ENCODE results near the gene SLC39A7. TPM values are rescaled to one million over a fixed set of nuclear protein-coding genes. Genes with fewer than 3 reads are reported as not detected.

Gene SLC39A7
- total RNA-seq, 1 experiment from 2014 or later, result 128 TPM

DNA sequence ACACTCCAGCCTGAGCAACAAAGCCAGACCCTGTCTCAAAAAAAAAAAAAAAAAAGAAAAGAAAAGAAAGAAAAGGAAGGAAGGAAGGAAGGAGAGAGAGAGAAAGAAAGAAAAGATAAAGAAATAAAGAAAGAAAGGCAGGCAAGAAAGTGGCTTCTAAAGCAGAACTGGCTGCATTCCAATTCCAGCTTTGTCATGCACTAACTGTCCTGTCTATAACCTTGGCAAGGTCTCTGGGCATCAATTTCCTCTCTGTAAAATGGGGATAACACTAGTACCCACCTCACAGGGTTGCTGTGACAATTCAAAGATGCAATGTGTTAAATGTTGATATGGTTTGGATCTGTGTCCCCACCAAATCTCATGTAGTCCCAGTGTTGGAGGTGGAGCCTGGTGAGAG is 35.7 kb downstream of the SLC39A7 start:
- POLR2A ChIA-PET (ENCODE audit: unreplicated experiment), result no interaction called here
- no peak overlapping the region for H3K4me2 ChIP-seq (ENCODE audit: low read length)
- DNase-seq, result no peak
- CTCF ChIA-PET, result no interaction called here
- H3F3A ChIP-seq (ENCODE audit: low read length, unreplicated experiment), result no peaks in the 10 kb centered on the region
- H3K27me3 ChIP-seq (ENCODE audit: low read length), result peaks cover 41% of the 10 kb centered on the region
- H3K9me2 ChIP-seq (replicated peaks; ENCODE audit: low read length), result no peaks in the 10 kb centered on the region
- no peak overlapping the region for H3K9ac ChIP-seq (ENCODE audit: low read length)
- BruUV-seq (replicated peaks), result no TSS peak
- intact Hi-C loops (cut with micrococcal nuclease), result no loop called here
- no peak overlapping the region for H3K4me3 ChIP-seq (ENCODE audit: low read length)
- ATAC-seq, result no peak
- no peaks in the 10 kb centered on the region for H3K4me1 ChIP-seq (ENCODE audit: insufficient read depth, low read length)
- no peak overlapping the region for H3K27ac ChIP-seq (ENCODE audit: low read length)
- H3K36me3 ChIP-seq (ENCODE audit: low read depth, low read length), result no peaks in the 10 kb centered on the region
- H4K20me1 ChIP-seq (ENCODE audit: low read length), result no peaks in the 10 kb centered on the region
- H3K9me3 ChIP-seq (ENCODE audit: low read length), result no peaks in the 10 kb centered on the region
- no peaks in the 10 kb centered on the region for H3K79me2 ChIP-seq (ENCODE audit: low read length)
- no peak overlapping the region for H2AFZ ChIP-seq (ENCODE audit: low read length)
- TF ChIP-seq EZH2phosphoT487 (IDR thresholded peaks at IDR 0.05; ENCODE audit: borderline replicate concordance, low read length) (no peak), CTCF (conservative IDR thresholded peaks at IDR 0.05; ENCODE audit: low read depth, low read length) (no peak), EZH2 (IDR thresholded peaks at IDR 0.05; ENCODE audit: low read length, unreplicated experiment) (no peak)

- no peak overlapping the region for H3K4me2 ChIP-seq (ENCODE audit: low read length)
- peaks cover 38% of the 10 kb centered on the region for H3K27me3 ChIP-seq (ENCODE audit: low read length)
- H3K27ac ChIP-seq (ENCODE audit: low read length), result no peak overlapping the region
- ChIA-PET POLR2A (ENCODE audit: unreplicated experiment) (no interaction called here), CTCF (no interaction called here)
- ATAC-seq (no peak), DNase-seq (no peak)
- no peaks in the 10 kb centered on the region for H4K20me1 ChIP-seq (ENCODE audit: low read length)
- no peak overlapping the region for H2AFZ ChIP-seq (ENCODE audit: low read length)
- H3K9me2 ChIP-seq (replicated peaks; ENCODE audit: low read length), result no peaks in the 10 kb centered on the region
- H3F3A ChIP-seq (ENCODE audit: low read length, unreplicated experiment), result no peaks in the 10 kb centered on the region
- no peaks in the 10 kb centered on the region for H3K4me1 ChIP-seq (ENCODE audit: insufficient read depth, low read length)
- TF ChIP-seq EZH2phosphoT487 (IDR thresholded peaks at IDR 0.05; ENCODE audit: borderline replicate concordance, low read length) (no peak), EZH2 (IDR thresholded peaks at IDR 0.05; ENCODE audit: low read length, unreplicated experiment) (no peak), CTCF (conservative IDR thresholded peaks at IDR 0.05; ENCODE audit: low read depth, low read length) (no peak)
- no peak overlapping the region for H3K4me3 ChIP-seq (ENCODE audit: low read length)
- no TSS peak for BruUV-seq (replicated peaks)
- intact Hi-C loops (cut with micrococcal nuclease), result no loop called here
- H3K9me3 ChIP-seq (ENCODE audit: low read length), result no peaks in the 10 kb centered on the region
- no peak overlapping the region for H3K9ac ChIP-seq (ENCODE audit: low read length)
- no peaks in the 10 kb centered on the region for H3K36me3 ChIP-seq (ENCODE audit: low read depth, low read length)
- H3K79me2 ChIP-seq (ENCODE audit: low read length), result no peaks in the 10 kb centered on the region
Measured at GRCh38 chr6:33236852-33237251, 36.2 kb downstream of the SLC39A7 start.

DNA sequence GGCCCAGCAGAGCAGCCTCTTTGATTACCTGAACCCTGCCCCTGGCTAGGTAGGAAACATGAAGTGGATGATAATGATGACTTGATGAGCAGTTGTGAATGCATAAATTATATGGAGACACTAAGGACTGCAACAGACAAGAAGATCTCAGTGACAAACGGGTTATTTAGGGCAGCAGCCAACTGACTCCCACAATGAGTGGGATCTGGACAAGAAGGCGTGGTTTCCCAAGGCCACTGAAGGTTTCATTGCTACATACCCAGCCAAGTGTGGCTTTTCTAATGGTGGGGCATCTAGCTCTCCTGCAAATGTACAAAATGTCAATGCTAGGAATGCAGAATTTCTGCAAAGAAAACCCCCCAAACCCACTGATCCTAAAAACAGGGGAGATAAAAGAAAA is 37.1 kb downstream of the SLC39A7 start:
- no peaks in the 10 kb centered on the region for H3K9me3 ChIP-seq (ENCODE audit: low read length)
- H3K79me2 ChIP-seq (ENCODE audit: low read length), result no peaks in the 10 kb centered on the region
- H3K9me2 ChIP-seq (replicated peaks; ENCODE audit: low read length), result no peaks in the 10 kb centered on the region
- ATAC-seq (no peak), DNase-seq (no peak)
- H3K4me2 ChIP-seq (ENCODE audit: low read length), result no peak overlapping the region
- no peaks in the 10 kb centered on the region for H3K36me3 ChIP-seq (ENCODE audit: low read depth, low read length)
- H3K4me3 ChIP-seq (ENCODE audit: low read length), result no peak overlapping the region
- no peak overlapping the region for H3K27ac ChIP-seq (ENCODE audit: low read length)
- ChIA-PET CTCF (no interaction called here), POLR2A (ENCODE audit: unreplicated experiment) (no interaction called here)
- H3K27me3 ChIP-seq (ENCODE audit: low read length), result peaks cover 37% of the 10 kb centered on the region
- no peaks in the 10 kb centered on the region for H3F3A ChIP-seq (ENCODE audit: low read length, unreplicated experiment)
- no peak overlapping the region for H3K9ac ChIP-seq (ENCODE audit: low read length)
- no peak overlapping the region for H2AFZ ChIP-seq (ENCODE audit: low read length)
- no peaks in the 10 kb centered on the region for H4K20me1 ChIP-seq (ENCODE audit: low read length)
- no peaks in the 10 kb centered on the region for H3K4me1 ChIP-seq (ENCODE audit: insufficient read depth, low read length)
- TF ChIP-seq EZH2phosphoT487 (IDR thresholded peaks at IDR 0.05; ENCODE audit: borderline replicate concordance, low read length) (no peak), EZH2 (IDR thresholded peaks at IDR 0.05; ENCODE audit: low read length, unreplicated experiment) (no peak), CTCF (conservative IDR thresholded peaks at IDR 0.05; ENCODE audit: low read depth, low read length) (no peak)
- no TSS peak for BruUV-seq (replicated peaks)
- intact Hi-C loops (cut with micrococcal nuclease), result no loop called here
